ENCODE measurements around the gene HSP90B1. TPM values are rescaled to one million over a fixed set of nuclear protein-coding genes. Genes with fewer than 3 reads are reported as not detected.

Gene HSP90B1
- total RNA-seq, 1 experiment from 2014 or later = 864 TPM

DNA sequence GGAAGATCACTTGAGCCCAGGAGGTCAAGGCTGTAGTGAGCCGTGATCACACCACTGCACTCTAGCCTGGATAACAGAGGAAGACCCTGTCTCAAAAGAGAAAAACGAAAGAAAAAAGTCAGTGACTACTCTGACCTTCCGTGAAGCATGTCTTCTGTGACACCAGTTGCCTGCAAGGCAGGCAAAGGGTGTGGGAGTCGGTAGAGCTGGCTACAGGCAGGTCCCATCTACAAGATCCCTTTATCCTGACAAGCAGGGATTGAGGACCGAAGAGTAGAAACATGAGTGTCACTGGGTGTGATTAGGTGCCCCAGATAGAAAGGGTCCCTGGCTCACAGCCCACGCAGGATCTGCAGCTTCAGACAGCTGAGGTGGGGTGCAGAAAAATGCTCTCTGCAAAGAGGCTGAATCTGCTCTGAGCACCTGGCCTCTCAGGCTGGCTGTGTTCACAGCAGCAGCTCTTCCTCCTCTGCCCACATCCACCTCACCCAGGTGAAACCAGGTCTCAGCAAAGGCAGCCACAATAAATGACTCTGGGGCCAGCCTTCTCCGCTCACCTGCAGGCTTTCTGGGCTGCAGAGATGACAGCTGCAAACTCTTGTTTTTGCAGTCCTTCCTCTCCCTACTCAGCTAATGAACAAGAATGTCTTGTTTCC, 28.6 kb upstream of the HSP90B1 start:
- no peaks in the 10 kb centered on the region for H3K36me3 Mint-ChIP-seq
- peaks cover 6% of the 10 kb centered on the region for H3K27me3 Mint-ChIP-seq (ENCODE audit: low read depth)
- no peaks in the 10 kb centered on the region for H3K4me1 Mint-ChIP-seq
- CTCF ChIA-PET = interaction anchor here (2.1 kb wide), 1 partner anchor 269 kb away, joined by 6 read pairs; no protein-coding TSS in a partner anchor
- H3K4me3 Mint-ChIP-seq = no peak overlapping the region
- TF ChIP-seq, protein P1, sequence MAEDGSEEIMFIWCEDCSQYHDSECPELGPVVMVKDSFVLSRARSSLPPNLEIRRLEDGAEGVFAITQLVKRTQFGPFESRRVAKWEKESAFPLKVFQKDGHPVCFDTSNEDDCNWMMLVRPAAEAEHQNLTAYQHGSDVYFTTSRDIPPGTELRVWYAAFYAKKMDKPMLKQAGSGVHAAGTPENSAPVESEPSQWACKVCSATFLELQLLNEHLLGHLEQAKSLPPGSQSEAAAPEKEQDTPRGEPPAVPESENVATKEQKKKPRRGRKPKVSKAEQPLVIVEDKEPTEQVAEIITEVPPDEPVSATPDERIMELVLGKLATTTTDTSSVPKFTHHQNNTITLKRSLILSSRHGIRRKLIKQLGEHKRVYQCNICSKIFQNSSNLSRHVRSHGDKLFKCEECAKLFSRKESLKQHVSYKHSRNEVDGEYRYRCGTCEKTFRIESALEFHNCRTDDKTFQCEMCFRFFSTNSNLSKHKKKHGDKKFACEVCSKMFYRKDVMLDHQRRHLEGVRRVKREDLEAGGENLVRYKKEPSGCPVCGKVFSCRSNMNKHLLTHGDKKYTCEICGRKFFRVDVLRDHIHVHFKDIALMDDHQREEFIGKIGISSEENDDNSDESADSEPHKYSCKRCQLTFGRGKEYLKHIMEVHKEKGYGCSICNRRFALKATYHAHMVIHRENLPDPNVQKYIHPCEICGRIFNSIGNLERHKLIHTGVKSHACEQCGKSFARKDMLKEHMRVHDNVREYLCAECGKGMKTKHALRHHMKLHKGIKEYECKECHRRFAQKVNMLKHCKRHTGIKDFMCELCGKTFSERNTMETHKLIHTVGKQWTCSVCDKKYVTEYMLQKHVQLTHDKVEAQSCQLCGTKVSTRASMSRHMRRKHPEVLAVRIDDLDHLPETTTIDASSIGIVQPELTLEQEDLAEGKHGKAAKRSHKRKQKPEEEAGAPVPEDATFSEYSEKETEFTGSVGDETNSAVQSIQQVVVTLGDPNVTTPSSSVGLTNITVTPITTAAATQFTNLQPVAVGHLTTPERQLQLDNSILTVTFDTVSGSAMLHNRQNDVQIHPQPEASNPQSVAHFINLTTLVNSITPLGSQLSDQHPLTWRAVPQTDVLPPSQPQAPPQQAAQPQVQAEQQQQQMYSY (CRISPR knock-in tag; IDR thresholded peaks at IDR 0.05) = no peak
- no peak for TF ChIP-seq ZNF263 (CRISPR knock-in tag; IDR thresholded peaks at IDR 0.05; ENCODE audit: low read depth)
- TF ChIP-seq HMGA2 (CRISPR knock-in tag; IDR thresholded peaks at IDR 0.05) = no peak
- no peak for TF ChIP-seq GRHL2 (CRISPR knock-in tag; IDR thresholded peaks at IDR 0.05; ENCODE audit: insufficient replicate concordance, severe bottlenecking)
- no peak for TF ChIP-seq ZNF232 (CRISPR knock-in tag; IDR thresholded peaks at IDR 0.05)
- TF ChIP-seq OVOL2 (CRISPR knock-in tag; IDR thresholded peaks at IDR 0.05; ENCODE audit: borderline replicate concordance) = no peak
- TF ChIP-seq, protein P2, sequence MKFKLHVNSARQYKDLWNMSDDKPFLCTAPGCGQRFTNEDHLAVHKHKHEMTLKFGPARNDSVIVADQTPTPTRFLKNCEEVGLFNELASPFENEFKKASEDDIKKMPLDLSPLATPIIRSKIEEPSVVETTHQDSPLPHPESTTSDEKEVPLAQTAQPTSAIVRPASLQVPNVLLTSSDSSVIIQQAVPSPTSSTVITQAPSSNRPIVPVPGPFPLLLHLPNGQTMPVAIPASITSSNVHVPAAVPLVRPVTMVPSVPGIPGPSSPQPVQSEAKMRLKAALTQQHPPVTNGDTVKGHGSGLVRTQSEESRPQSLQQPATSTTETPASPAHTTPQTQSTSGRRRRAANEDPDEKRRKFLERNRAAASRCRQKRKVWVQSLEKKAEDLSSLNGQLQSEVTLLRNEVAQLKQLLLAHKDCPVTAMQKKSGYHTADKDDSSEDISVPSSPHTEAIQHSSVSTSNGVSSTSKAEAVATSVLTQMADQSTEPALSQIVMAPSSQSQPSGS (CRISPR knock-in tag; IDR thresholded peaks at IDR 0.05; ENCODE audit: borderline replicate concordance, low read depth) = no peak
- TF ChIP-seq, protein P3, sequence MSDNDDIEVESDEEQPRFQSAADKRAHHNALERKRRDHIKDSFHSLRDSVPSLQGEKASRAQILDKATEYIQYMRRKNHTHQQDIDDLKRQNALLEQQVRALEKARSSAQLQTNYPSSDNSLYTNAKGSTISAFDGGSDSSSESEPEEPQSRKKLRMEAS (CRISPR knock-in tag; IDR thresholded peaks at IDR 0.05) = no peak
- TF ChIP-seq PRRX2 (CRISPR knock-in tag; IDR thresholded peaks at IDR 0.05) = no peak
- no peak for TF ChIP-seq KAT7 (CRISPR knock-in tag; IDR thresholded peaks at IDR 0.05; ENCODE audit: borderline replicate concordance)
- TF ChIP-seq, protein P4, sequence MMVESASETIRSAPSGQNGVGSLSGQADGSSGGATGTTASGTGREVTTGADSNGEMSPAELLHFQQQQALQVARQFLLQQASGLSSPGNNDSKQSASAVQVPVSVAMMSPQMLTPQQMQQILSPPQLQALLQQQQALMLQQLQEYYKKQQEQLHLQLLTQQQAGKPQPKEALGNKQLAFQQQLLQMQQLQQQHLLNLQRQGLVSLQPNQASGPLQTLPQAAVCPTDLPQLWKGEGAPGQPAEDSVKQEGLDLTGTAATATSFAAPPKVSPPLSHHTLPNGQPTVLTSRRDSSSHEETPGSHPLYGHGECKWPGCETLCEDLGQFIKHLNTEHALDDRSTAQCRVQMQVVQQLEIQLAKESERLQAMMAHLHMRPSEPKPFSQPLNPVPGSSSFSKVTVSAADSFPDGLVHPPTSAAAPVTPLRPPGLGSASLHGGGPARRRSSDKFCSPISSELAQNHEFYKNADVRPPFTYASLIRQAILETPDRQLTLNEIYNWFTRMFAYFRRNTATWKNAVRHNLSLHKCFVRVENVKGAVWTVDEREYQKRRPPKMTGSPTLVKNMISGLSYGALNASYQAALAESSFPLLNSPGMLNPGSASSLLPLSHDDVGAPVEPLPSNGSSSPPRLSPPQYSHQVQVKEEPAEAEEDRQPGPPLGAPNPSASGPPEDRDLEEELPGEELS (CRISPR knock-in tag; IDR thresholded peaks at IDR 0.05) = no peak
- TF ChIP-seq CREM (CRISPR knock-in tag; IDR thresholded peaks at IDR 0.05) = no peak
- no peak for TF ChIP-seq ATF6 (CRISPR knock-in tag; IDR thresholded peaks at IDR 0.05)
- no peak for TF ChIP-seq MXD4 (CRISPR knock-in tag; IDR thresholded peaks at IDR 0.05; ENCODE audit: borderline replicate concordance)
- TF ChIP-seq FOXP1 (CRISPR knock-in tag; IDR thresholded peaks at IDR 0.05; ENCODE audit: borderline replicate concordance) = no peak
- TF ChIP-seq, protein P5, sequence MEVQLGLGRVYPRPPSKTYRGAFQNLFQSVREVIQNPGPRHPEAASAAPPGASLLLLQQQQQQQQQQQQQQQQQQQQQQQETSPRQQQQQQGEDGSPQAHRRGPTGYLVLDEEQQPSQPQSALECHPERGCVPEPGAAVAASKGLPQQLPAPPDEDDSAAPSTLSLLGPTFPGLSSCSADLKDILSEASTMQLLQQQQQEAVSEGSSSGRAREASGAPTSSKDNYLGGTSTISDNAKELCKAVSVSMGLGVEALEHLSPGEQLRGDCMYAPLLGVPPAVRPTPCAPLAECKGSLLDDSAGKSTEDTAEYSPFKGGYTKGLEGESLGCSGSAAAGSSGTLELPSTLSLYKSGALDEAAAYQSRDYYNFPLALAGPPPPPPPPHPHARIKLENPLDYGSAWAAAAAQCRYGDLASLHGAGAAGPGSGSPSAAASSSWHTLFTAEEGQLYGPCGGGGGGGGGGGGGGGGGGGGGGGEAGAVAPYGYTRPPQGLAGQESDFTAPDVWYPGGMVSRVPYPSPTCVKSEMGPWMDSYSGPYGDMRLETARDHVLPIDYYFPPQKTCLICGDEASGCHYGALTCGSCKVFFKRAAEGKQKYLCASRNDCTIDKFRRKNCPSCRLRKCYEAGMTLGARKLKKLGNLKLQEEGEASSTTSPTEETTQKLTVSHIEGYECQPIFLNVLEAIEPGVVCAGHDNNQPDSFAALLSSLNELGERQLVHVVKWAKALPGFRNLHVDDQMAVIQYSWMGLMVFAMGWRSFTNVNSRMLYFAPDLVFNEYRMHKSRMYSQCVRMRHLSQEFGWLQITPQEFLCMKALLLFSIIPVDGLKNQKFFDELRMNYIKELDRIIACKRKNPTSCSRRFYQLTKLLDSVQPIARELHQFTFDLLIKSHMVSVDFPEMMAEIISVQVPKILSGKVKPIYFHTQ (CRISPR knock-in tag; IDR thresholded peaks at IDR 0.05) = no peak
- DNase-seq (ENCODE audit: low spot score) (no peak), ATAC-seq (no peak)
- no peak overlapping the region for H3K27ac Mint-ChIP-seq
- POLR2A ChIA-PET = interaction anchor here (1.5 kb wide), 1 partner anchor 28 kb away, joined by 4 read pairs; no protein-coding TSS in a partner anchor
- H3K9me3 Mint-ChIP-seq = no peaks in the 10 kb centered on the region
